ENCODE measurements around the gene AP3B2. TPM values are rescaled to one million over a fixed set of nuclear protein-coding genes. Genes with fewer than 3 reads are reported as not detected.

Gene AP3B2
- total and polyA plus RNA-seq, 3 donors from 2014 or later = 12.0 to 22.9 (median 15.5) TPM

DNA sequence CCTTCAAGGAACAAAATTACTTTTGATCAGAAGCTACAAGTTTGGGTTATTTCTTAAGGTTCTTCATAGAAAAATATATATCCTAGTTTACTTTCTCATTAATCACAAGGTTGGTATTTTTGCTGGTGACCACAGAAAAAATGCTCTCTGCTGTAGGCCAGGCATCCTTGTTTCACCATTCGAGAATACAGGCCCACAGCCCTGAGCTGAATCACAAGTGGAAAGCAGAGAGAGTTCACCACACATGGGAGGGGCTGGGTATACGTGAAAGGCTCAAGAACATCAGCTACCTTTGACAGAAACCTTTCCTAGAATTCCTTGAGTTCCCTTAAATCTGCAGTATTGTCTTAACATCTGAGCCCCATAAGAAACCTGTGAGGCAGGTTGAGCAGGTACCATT is 85.7 kb downstream of the AP3B2 start:
- intact Hi-C loops (cut with DNase I; ENCODE audit: low total_unique reads) = no loop called here
- H3K36me3 ChIP-seq (ENCODE audit: low read depth, missing control alignments) = no peaks in the 10 kb centered on the region
- 73 to 78% methylated on average over 2 of the region's 2 CpGs for WGBS, 2 donors
- TF ChIP-seq POLR2A (IDR thresholded peaks at IDR 0.05) = no peak
- no peak for TF ChIP-seq CTCF (IDR thresholded peaks at IDR 0.05)
- DNase-seq = no peak
- H3K4me1 ChIP-seq = no peaks in the 10 kb centered on the region
- no peaks in the 10 kb centered on the region for H3K27me3 ChIP-seq
- H3K27ac ChIP-seq = no peak overlapping the region
- no peak overlapping the region for H3K4me3 ChIP-seq
- no peaks in the 10 kb centered on the region for H3K9me3 ChIP-seq

GRCh38 chr15:82621970-82622369 is 87.7 kb downstream of the AP3B2 start:
- no peaks in the 10 kb centered on the region for H3K27me3 ChIP-seq
- H3K4me3 ChIP-seq = no peak overlapping the region
- 44 to 69% methylated on average over 1 of the region's 1 CpG for WGBS, 2 donors
- intact Hi-C loops (cut with DNase I; ENCODE audit: low total_unique reads) = no loop called here
- no peak for DNase-seq
- H3K27ac ChIP-seq = no peak overlapping the region
- H3K36me3 ChIP-seq (ENCODE audit: low read depth, missing control alignments) = no peaks in the 10 kb centered on the region
- no peaks in the 10 kb centered on the region for H3K4me1 ChIP-seq
- H3K9me3 ChIP-seq = no peaks in the 10 kb centered on the region
- TF ChIP-seq CTCF (IDR thresholded peaks at IDR 0.05) (no peak), POLR2A (IDR thresholded peaks at IDR 0.05) (no peak)

DNA sequence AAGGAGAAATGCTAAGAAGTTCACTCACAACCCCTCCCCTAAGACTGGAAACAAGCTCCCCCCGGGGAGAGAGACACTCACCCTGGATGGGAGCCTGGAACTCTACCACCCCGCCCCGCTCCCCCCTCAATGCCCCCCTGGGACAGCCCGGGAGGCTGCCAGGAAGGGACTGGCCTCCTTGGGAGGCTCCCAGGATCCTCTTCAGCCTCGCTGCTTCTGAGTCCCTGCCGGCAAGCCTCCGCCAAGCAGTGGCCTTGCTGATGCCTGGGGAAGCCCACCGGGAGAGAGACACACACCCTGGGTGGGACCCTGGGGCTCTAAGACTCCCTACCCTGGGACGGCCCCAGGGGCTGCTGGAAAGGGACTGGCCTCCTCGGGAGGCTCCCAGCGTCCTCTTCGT is 95.9 kb downstream of the AP3B2 start:
- no peak overlapping the region for H3K4me3 ChIP-seq
- no peak for DNase-seq
- H3K27ac ChIP-seq = no peak overlapping the region
- intact Hi-C loops (cut with DNase I; ENCODE audit: low total_unique reads) = no loop called here
- no peaks in the 10 kb centered on the region for H3K4me1 ChIP-seq
- no peaks in the 10 kb centered on the region for H3K9me3 ChIP-seq
- H3K27me3 ChIP-seq = no peaks in the 10 kb centered on the region
- 78 to 80% methylated on average over 9 to 12 of the region's 12 CpGs for WGBS, 2 donors
- TF ChIP-seq POLR2A (IDR thresholded peaks at IDR 0.05) = no peak
- H3K36me3 ChIP-seq (ENCODE audit: low read depth, missing control alignments) = no peaks in the 10 kb centered on the region

DNA sequence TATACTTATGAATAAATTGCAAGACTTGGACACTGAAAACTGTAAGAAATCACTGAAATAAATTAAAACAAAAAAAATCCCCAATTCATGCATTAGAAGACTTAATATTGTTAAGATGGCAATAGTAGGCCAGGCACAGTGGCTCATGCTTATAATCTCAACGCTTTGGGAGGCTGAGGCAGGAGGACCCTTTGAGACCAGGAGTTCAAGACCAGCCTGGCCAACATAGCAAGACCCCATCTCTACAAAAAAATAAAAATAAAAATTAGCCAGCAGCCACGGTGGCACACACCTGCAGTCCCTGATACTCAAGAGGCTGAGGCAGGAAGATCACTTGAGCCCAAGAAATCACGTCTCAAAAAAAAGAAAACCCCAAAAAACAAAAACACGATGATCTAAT is 98.3 kb downstream of the AP3B2 start:
- WGBS, 2 donors = 89 to 96% methylated on average over 4 of the region's 4 CpGs
- no peaks in the 10 kb centered on the region for H3K27me3 ChIP-seq
- intact Hi-C loops (cut with DNase I; ENCODE audit: low total_unique reads) = no loop called here
- H3K4me1 ChIP-seq = no peaks in the 10 kb centered on the region
- no peak overlapping the region for H3K4me3 ChIP-seq
- H3K9me3 ChIP-seq = no peaks in the 10 kb centered on the region
- H3K27ac ChIP-seq = no peak overlapping the region
- H3K36me3 ChIP-seq (ENCODE audit: low read depth, missing control alignments) = no peaks in the 10 kb centered on the region
- no peak for TF ChIP-seq CTCF (IDR thresholded peaks at IDR 0.05)
- no peak for TF ChIP-seq POLR2A (IDR thresholded peaks at IDR 0.05)
- DNase-seq = no peak

Other genes starting within 250 kb of the AP3B2 start
- gene RPS17, start 169.4 kb downstream of the AP3B2 start, total RNA-seq = 100 to 1,000 TPM; 567 to 887 TPM
- 995 TPM for gene RPS17, start 169.4 kb downstream of the AP3B2 start, polyA plus RNA-seq (ENCODE audit: insufficient read depth, low read depth, low replicate concordance)
- 10 to 100 TPM; 74.3 to 89.1 TPM for gene CPEB1, start 62.5 kb downstream of the AP3B2 start, total RNA-seq
- gene CPEB1, start 62.5 kb downstream of the AP3B2 start, polyA plus RNA-seq (ENCODE audit: insufficient read depth, low read depth, low replicate concordance) = 60.8 TPM
- gene FSD2, start 96.2 kb upstream of the AP3B2 start, total RNA-seq = under 1 TPM in 1 of 2 donors, not detected in 1; 0.19 TPM
- gene FSD2, start 96.2 kb upstream of the AP3B2 start, polyA plus RNA-seq (ENCODE audit: insufficient read depth, low read depth, low replicate concordance) = 0.95 TPM
- 10 to 100 TPM in 1 of 2 donors, 1 to 10 TPM in 1; 9.8 to 11.0 TPM for gene WHAMM, start 99.8 kb upstream of the AP3B2 start, total RNA-seq
- 5.3 TPM for gene WHAMM, start 99.8 kb upstream of the AP3B2 start, polyA plus RNA-seq (ENCODE audit: insufficient read depth, low read depth, low replicate concordance)
- 10 to 100 TPM; 38.5 to 40.5 TPM for gene HOMER2, start 242.8 kb upstream of the AP3B2 start, total RNA-seq
- 18.7 TPM for gene HOMER2, start 242.8 kb upstream of the AP3B2 start, polyA plus RNA-seq (ENCODE audit: insufficient read depth, low read depth, low replicate concordance)

All from testis (tissue), 3 donors.